Body of pancreas (tissue), 4 donors: Measurements from ENCODE around the gene GJC2. TPM values are rescaled to one million over a fixed set of nuclear protein-coding genes. Genes with fewer than 3 reads are reported as not detected.

Experiments used
- ATAC-seq: fragments of 150-250 bp; one replicate; pipeline ENCODE4 v1.9.1; 2016
- DNase-seq, 4 donors: peaks; one replicate each; pipeline ENCODE4 v3.0.0-alpha.2; 2019
- H3K27ac ChIP-seq, 4 donors: fragments of 200-600 bp; sonication (generic); 1 replicate in 3 of 4; 2 replicates in 1 of 4; pipeline versions ENCODE4 v1.5.1 to v1.6.1; 2016 to 2019; ENCODE audit warnings: mild to moderate bottlenecking in 1 of 4, mixed read lengths in 1 of 4, moderate library complexity in 1 of 4
- H3K27me3 ChIP-seq, 2 donors: fragments of 200-600 bp; sonication (generic); one replicate each; pipeline ENCODE4 v1.6.0; 2016; ENCODE audit warnings: mild to moderate bottlenecking in 1 of 2
- H3K36me3 ChIP-seq, 2 donors: fragments of 200-600 bp; sonication (generic); replicated peaks in 1 of 2; 2 replicates each; pipeline ENCODE4 v1.5.1; 2016; ENCODE audit warnings: low read depth in 2 of 2; ENCODE audit not compliant: insufficient read depth in 1 of 2
- H3K4me1 ChIP-seq: fragments of 200-600 bp; sonication (generic); one replicate; pipeline ENCODE4 v1.6.0; 2016
- H3K4me3 ChIP-seq, 2 donors: fragments of 200-600 bp; sonication (generic); 1 replicate in 1 of 2; 2 replicates in 1 of 2; pipeline ENCODE4 v1.5.1; 2016 to 2019
- H3K9me3 ChIP-seq, 3 donors: fragments of 200-600 bp; sonication (generic); 1 replicate in 2 of 3; 2 replicates in 1 of 3; pipeline ENCODE4 v1.5.1; 2016
- POLR2A ChIP-seq, 3 donors: fragments of 450-650 bp; IDR thresholded peaks; one replicate each; pipeline ENCODE4 v1.6.1; 2016; ENCODE audit warnings: antibody characterized with exemption in 3 of 3, mild to moderate bottlenecking in 2 of 3
- WGBS, 2 donors: methylation state at CpG; one replicate each; pipeline ENCODE4 v1.1.5; 2017; 5-methylcytosine and 5-hydroxymethylcytosine counted together
- intact Hi-C: fragments of 100-400 bp; cut with DNase I; formaldehyde crosslinking; loops from one replicate; pipeline ENCODE4 v1.15.1; 2023
- total RNA-seq, 2 donors: library from RNA; depleted of rRNA; stranded (reverse); fragments of >200 nt; gene quantifications; one replicate each; pipeline ENCODE4 v1.1.0, GENCODE V29; 2016
- TF ChIP-seq, protein P1 (sequence below), 7 experiments: fragments of 450-650 bp in 4 of 7; fragments of 200-600 bp in 3 of 7; sonication (generic) in 3 of 7; IDR thresholded peaks; one replicate each; pipeline ENCODE4 v1.5.1; 2016 to 2019; ENCODE audit warnings: antibody characterized with exemption in 7 of 7

The GJC2 gene
- total RNA-seq, 2 donors from 2014 or later = 0.33 to 1.6 TPM

DNA sequence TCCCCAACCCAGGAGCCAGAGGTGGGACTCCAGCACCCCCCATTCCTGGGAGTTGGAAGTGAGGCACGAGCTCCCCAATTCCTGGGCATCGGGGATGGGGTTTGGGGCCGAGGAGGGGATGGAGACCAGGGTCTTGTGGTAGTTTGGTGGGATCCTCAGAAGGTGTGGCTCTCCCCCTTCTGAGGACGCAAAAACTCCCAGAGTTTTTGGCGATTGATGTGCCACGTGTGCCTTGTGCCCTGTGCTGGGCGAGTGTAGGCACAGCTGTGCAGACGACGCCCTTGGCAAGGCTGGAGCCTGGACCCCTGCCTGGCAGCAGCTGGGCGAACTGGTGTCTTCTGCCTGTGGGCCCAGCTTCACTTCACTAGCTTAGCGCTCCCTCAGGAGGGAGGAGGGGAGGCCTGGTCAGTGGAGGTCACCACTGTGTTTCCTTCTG lies 7.0 kb upstream of the GJC2 start:
- intact Hi-C loops = no loop called here
- peak in 1 of 4 donors; percentile 20 for DNase-seq

DNA sequence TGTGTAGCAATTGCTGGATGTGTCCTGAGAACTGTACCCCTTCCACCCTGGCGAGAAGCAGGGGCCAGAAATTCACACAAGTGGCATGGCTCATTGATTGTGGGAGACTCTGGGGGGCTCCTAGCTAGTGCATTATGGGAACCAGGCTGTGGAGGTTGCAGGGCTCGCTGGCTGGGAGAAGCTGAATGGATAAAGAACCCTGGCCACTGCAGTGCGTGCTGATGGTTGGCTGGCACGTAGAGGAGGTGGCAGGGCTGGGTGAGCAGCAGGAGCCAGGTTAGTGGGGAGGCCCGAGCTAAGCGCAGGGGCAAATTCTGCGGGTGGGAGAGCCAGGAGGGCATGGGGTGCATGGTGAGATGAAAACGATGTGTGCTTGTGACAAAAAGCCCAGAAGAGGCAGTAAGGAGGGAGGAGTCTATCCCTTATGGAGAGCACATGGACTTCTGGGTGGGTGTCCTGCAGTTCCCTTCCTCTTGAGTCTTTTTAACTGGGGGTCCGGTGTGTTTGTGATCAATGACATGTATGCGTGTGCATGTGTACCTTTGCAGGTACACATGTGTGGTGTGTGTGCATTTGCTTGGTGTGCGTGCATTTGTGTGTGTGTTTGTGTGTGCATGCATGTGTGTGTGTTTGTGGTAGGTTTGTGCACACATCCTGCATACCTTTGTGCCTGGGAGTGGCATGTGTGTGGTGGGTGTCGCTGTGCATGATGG lies 6.1 kb upstream of the GJC2 start:
- no peaks in the 10 kb centered on the region for H3K27me3 ChIP-seq
- H3K27ac ChIP-seq = no peak overlapping the region
- WGBS, 2 donors = 85 to 86% methylated on average over 12 of the region's 12 CpGs
- TF ChIP-seq POLR2A (IDR thresholded peaks at IDR 0.05) = no peak
- DNase-seq (no peak), ATAC-seq (no peak)
- intact Hi-C loops = no loop called here
- H3K36me3 ChIP-seq = peaks cover 0 to 11% of the 10 kb centered on the region in 2 donors
- peaks cover 36% of the 10 kb centered on the region for H3K4me1 ChIP-seq
- H3K4me3 ChIP-seq = no peak overlapping the region
- H3K9me3 ChIP-seq = no peaks in the 10 kb centered on the region

More for the DNA sequence above, 7.0 kb upstream of the GJC2 start:
- 56 to 58% methylated on average over 10 of the region's 11 CpGs for WGBS, 2 donors
- H3K27me3 ChIP-seq = no peaks in the 10 kb centered on the region
- ATAC-seq = no peak
- H3K4me3 ChIP-seq = no peak overlapping the region
- H3K36me3 ChIP-seq = peaks cover 0 to 9% of the 10 kb centered on the region in 2 donors
- peaks cover 36% of the 10 kb centered on the region for H3K4me1 ChIP-seq
- no peaks in the 10 kb centered on the region for H3K9me3 ChIP-seq
- TF ChIP-seq POLR2A (IDR thresholded peaks at IDR 0.05) = no peak
- TF ChIP-seq, protein P1, sequence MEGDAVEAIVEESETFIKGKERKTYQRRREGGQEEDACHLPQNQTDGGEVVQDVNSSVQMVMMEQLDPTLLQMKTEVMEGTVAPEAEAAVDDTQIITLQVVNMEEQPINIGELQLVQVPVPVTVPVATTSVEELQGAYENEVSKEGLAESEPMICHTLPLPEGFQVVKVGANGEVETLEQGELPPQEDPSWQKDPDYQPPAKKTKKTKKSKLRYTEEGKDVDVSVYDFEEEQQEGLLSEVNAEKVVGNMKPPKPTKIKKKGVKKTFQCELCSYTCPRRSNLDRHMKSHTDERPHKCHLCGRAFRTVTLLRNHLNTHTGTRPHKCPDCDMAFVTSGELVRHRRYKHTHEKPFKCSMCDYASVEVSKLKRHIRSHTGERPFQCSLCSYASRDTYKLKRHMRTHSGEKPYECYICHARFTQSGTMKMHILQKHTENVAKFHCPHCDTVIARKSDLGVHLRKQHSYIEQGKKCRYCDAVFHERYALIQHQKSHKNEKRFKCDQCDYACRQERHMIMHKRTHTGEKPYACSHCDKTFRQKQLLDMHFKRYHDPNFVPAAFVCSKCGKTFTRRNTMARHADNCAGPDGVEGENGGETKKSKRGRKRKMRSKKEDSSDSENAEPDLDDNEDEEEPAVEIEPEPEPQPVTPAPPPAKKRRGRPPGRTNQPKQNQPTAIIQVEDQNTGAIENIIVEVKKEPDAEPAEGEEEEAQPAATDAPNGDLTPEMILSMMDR (IDR thresholded peaks at IDR 0.05) = no peak
- no peak overlapping the region for H3K27ac ChIP-seq

DNA sequence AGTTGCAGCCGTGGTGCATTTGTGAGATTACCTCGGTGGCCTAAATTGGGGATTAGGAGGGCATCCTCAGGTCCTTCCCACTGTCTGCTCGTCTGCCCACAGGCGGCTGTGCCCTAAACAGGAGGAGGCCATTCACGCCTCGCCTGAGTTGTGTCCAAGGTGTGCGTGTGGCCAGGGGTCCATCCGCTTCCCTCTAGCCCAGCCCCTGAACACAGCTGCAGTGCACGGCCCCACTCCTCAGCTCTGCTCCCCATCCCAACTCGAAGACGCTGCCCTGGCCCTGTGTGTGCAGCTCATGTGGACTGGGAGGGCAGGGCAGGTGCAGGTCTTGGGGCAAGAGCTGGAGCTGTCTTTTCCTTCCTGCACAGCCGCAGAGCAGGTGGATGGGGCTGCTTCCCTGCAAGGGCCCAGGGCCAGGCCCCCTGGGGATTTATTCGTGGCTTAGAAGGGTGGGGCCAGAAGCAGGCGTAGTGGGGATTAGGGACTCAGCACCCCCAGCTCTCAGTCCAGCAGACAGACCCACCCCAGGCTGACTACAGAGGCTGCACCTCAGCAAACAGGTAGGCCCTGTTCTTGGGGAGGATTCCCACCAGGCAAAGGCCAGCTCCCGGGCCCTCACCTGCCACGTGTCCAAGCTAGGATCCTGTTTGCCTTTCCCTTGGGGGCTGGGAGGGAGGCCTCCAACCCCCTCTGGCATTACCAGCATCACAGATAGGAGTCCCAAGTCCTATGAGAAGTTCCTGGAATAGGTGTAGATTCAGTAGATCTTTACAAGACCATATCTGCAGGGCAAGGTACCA lies 5.3 kb upstream of the GJC2 start:
- WGBS, 2 donors = 81 to 82% methylated on average over 13 to 16 of the region's 16 CpGs
- no peaks in the 10 kb centered on the region for H3K9me3 ChIP-seq
- peaks cover 36% of the 10 kb centered on the region for H3K4me1 ChIP-seq
- intact Hi-C loops = no loop called here
- TF ChIP-seq, protein P1 (IDR thresholded peaks at IDR 0.05) = no peak
- TF ChIP-seq POLR2A (IDR thresholded peaks at IDR 0.05) = no peak
- H3K27me3 ChIP-seq = no peaks in the 10 kb centered on the region
- peaks cover 0 to 14% of the 10 kb centered on the region in 2 donors for H3K36me3 ChIP-seq
- ATAC-seq (no peak), DNase-seq (no peak)
- no peak overlapping the region for H3K27ac ChIP-seq
- no peak overlapping the region for H3K4me3 ChIP-seq

DNA sequence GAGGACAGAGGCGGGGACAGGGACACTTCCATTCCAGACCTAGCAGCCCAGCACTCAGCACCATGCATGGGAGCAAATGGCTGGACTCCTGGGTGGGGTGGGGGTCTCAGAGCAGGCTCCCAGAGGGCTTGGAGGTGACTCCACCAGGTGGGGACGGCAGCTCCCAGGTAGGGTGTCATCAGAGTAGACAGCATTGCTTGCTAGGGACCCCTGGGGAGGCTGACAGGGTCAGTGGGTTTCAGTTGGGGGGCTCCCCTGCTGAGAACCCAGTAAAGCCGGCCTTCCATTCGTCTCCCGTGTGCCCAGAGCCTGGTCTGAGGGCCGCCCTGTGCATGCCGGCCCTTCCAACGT lies 4.8 kb upstream of the GJC2 start:
- TF ChIP-seq, protein P1 (IDR thresholded peaks at IDR 0.05) = no peak
- no peak for TF ChIP-seq POLR2A (IDR thresholded peaks at IDR 0.05)
- no peak for DNase-seq
- intact Hi-C loops = no loop called here
- Histone ChIP-seq H3K4me3 (no peak overlapping the region), H3K9me3 (no peaks in the 10 kb centered on the region), H3K27me3 (no peaks in the 10 kb centered on the region), H3K27ac (no peak overlapping the region), H3K4me1 (peaks cover 38% of the 10 kb centered on the region), H3K36me3 (peaks cover 0 to 14% of the 10 kb centered on the region in 2 donors)
- no peak for ATAC-seq
- WGBS, 2 donors = 90% methylated on average over 8 of the region's 8 CpGs; no CpG with 5 or more reads in 1 of the 2 donors
